AG04450 (cell line): Measurements from ENCODE around the gene SNX19. TPM values are rescaled to one million over a fixed set of nuclear protein-coding genes. Genes with fewer than 3 reads are reported as not detected.

Experiments used
- CTCF ChIA-PET: fragments of 300-600, 350-600 bp; formaldehyde crosslinking; extraction: SDS; loops from one replicate; lab custom pipeline; 2022; ENCODE audit warnings: antibody characterized with exemption, inconsistent platforms; lab: Charles Lee
- POLR2A ChIA-PET: fragments of 350-600 bp; formaldehyde crosslinking; extraction: SDS; loops from one replicate; lab custom pipeline; 2021; ENCODE audit warnings: antibody characterized with exemption, inconsistent platforms; lab: Yijun Ruan, JAX
- DNase-seq: peaks from one replicate; pipeline ENCODE4 v3.0.0-alpha.2; 2011; ENCODE audit warnings: low read depth, low spot score
- H3K27ac ChIP-seq: one replicate; pipeline ENCODE4 v1.5.1; 2012; ENCODE audit warnings: low read depth, low read length, control low read depth
- H3K27me3 ChIP-seq: one replicate; pipeline ENCODE4 v1.6.0; 2012; ENCODE audit warnings: low read length; ENCODE audit not compliant: control insufficient read depth, insufficient read depth
- H3K4me3 ChIP-seq: 2 replicates; pipeline ENCODE4 v1.5.1; 2011; ENCODE audit warnings: mild to moderate bottlenecking, low read depth, low read length, control low read depth
- H3K9me3 ChIP-seq: 2 replicates; pipeline ENCODE4 v1.5.1; 2012; ENCODE audit warnings: low read length; ENCODE audit not compliant: control insufficient read depth, insufficient read depth
- CTCF ChIP-seq: IDR thresholded peaks from 2 replicates; pipeline ENCODE4 v1.5.1; 2011; ENCODE audit warnings: low read depth, low read length, control low read depth, inconsistent platforms
- polyA plus RNA-seq: library from polyadenylated mRNA; depleted of rRNA; stranded (reverse); fragments of >200 nt; gene quantifications from 2 replicates; pipeline ENCODE4 v1.2.3, GENCODE V29; 2011

Gene SNX19
- polyA plus RNA-seq, 1 experiment: 64.9 TPM

- CTCF ChIA-PET: interaction anchor here (0.9 to 7.0 kb wide), 4 partner anchors 10 to 477 kb away, joined by 3 to 46 read pairs (median 4); no protein-coding TSS in a partner anchor
Measured at GRCh38 chr11:130908770-130909625, 7.3 kb downstream of the SNX19 start.

DNA sequence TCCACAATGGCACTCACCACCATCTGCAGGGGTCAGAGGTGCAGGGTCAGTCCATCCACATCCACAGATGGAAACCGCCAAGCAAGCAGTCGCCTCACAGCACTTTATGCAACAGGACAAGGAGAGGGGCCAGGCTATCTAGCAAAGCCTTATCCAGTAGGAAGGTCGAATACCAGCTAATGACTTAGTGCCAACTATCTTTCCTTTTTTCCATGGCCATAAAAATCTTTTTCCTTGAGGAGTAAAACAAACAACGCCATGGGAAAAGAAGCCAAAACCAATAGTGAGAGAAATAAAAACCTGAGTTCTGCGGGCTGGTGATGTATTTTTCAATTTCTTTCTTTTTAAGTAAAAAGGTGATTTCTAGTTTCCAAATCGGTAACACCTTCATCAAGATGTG, 8.2 kb downstream of the SNX19 start:
- ChIA-PET POLR2A (interaction anchor here (1.1 kb wide), 1 partner anchor 11 kb away, joined by 9 read pairs; no protein-coding TSS in a partner anchor), CTCF (interaction anchor here (6.2 to 7.0 kb wide), 2 partner anchors 8 to 13 kb away, joined by 42 to 46 read pairs; partner anchors contain the start of gene SNX19)
- Histone ChIP-seq H3K9me3 (no peaks in the 10 kb centered on the region; the same call in 1 of the 2 replicates), H3K27ac (no peak overlapping the region), H3K27me3 (no peaks in the 10 kb centered on the region), H3K4me3 (no peak overlapping the region)
- DNase-seq: no peak
- TF ChIP-seq CTCF: no peak

More at GRCh38 chr11:130908770-130909625, 7.3 kb downstream of the SNX19 start:
- Histone ChIP-seq H3K27me3 (no peaks in the 10 kb centered on the region), H3K27ac (peak overlapping the region; percentile 88), H3K9me3 (no peaks in the 10 kb centered on the region; the same call in 1 of the 2 replicates), H3K4me3 (no peak overlapping the region)
- TF ChIP-seq CTCF: no peak
- peak; percentile 65 for DNase-seq
- POLR2A ChIA-PET: interaction anchor here (0.6 to 1.1 kb wide), 4 partner anchors 10 to 838 kb away, joined by 3 to 9 read pairs (median 4); no protein-coding TSS in a partner anchor

GRCh38 chr11:130907229-130907628, 9.1 kb downstream of the SNX19 start:
- Histone ChIP-seq H3K27ac (no peak overlapping the region), H3K4me3 (no peak overlapping the region), H3K9me3 (no peaks in the 10 kb centered on the region; the same call in 1 of the 2 replicates), H3K27me3 (no peaks in the 10 kb centered on the region)
- no peak for DNase-seq
- CTCF ChIA-PET: interaction anchor here (6.2 to 7.0 kb wide), 2 partner anchors 9 to 12 kb away, joined by 42 to 46 read pairs; partner anchors contain the start of gene SNX19
- no peak for TF ChIP-seq CTCF
- POLR2A ChIA-PET: no interaction called here

DNA sequence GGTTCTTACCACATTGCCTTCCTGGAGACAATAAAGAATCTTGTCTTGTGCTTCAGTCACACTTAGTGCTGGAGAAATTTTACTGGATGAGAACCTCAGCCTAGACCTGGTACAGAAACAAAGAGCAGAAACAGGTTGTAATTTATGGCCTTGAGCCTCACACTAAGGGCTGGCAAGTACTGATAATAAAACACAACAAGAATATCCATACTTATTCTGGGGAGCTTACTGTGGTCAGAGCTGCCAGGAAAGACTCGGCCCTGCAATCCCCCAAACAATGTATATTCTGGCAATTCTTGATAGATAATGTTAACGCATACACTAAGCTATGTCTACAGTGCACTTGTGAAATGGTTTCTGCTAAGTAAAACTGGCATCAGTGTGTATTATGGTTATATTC, 9.7 kb downstream of the SNX19 start:
- TF ChIP-seq CTCF: no peak
- POLR2A ChIA-PET: no interaction called here
- CTCF ChIA-PET: interaction anchor here (6.2 to 7.0 kb wide), 2 partner anchors 9 to 12 kb away, joined by 42 to 46 read pairs; partner anchors contain the start of gene SNX19

DNA sequence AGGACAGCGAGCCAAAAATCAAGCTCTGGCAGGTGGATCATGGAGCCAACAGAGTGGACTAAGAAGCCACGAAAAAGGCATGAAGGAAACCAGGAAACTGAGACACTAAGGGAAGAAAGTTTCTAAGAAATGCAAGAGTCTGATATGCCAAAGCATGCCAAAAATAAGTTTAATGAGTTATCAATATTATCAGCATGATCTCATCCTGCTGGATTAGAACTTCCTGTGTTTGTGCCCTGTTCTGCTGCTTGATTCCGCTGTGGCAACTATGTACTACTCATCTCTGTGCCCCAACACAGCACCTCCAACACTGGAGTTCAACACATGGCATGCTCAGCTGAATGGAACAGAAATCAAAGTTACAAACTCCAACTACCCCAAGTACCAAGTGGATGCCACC, 10.8 kb downstream of the SNX19 start:
- no peak for DNase-seq
- no peaks in the 10 kb centered on the region for H3K27me3 ChIP-seq
- ChIA-PET CTCF (interaction anchor here (1.9 to 7.0 kb wide), 4 partner anchors 8 to 474 kb away, joined by 8 to 46 read pairs (median 26); partner anchors contain the start of gene SNX19), POLR2A (no interaction called here)
- no peaks in the 10 kb centered on the region for H3K9me3 ChIP-seq
- TF ChIP-seq CTCF: no peak
- H3K27ac ChIP-seq: no peak overlapping the region
- no peak overlapping the region for H3K4me3 ChIP-seq

More for the DNA sequence above, 9.7 kb downstream of the SNX19 start:
- Histone ChIP-seq H3K9me3 (no peaks in the 10 kb centered on the region; the same call in 1 of the 2 replicates), H3K27me3 (no peaks in the 10 kb centered on the region), H3K27ac (no peak overlapping the region), H3K4me3 (no peak overlapping the region)
- DNase-seq: no peak
